GM19099 (cell line): ENCODE data around the gene AKAP13.

Experiments used
- POLR2A ChIP-seq: IDR thresholded peaks from 3 replicates; pipeline ENCODE4 v1.6.1; 2011; ENCODE audit warnings: low read depth; ENCODE audit not compliant: insufficient read length; ENCODE audit errors: extremely low read depth

The AKAP13 gene

DNA sequence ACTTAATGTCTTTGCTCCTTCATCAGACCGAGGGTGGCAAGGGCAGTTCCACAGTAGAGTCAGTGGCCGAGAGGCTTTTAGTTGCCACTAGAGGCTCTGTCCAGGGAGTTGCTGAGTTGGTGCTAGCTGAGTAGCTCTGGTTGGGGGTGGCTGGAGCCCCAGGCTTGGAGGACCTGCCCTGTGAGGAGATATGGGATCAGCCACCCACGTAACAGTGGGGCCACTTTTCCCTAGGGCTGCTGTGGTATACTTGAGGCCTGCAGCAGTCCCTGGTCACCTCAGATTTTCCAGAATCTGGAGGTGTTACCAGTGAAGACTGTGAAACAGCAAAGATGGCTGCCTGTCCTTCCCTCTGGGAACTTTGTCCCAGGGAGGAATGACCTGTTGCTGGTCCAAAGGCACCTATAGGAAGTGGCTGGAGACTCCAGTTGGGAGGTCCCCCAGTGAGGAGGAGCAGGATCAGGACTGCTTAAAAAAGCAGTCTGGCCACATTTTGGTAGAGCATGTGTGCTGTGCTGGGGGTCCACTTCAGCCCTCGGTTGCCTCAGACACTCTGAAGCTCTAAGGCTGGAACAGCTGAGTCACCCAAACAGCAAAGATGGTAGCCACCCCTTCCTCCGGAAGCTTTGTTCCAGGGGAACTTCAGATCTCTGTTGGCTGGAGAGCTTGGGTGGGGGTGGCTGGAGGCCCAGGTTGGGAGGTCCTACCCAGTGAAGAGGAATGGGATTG, 72.9 kb downstream of the AKAP13 start:
- TF ChIP-seq POLR2A = no peak

DNA sequence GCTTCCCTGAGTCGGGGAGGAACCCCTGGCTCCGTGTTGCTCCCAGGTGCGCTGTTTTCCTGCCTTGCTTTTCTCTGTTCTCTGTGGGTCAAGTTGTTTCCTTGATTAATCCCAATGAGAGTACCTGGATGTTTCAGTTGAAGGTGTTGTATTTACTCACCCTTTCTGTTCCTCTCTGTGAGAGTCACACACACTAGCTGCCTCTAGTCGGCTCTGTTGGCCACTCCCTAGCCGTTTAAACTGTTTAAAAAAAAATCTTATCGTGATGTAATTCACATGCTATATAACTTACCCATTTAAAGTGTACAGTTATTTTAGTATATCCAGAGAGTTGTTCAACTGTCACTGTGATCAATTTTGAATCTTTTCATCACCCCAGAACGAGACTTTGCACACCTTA, 74.0 kb downstream of the AKAP13 start:
- TF ChIP-seq POLR2A = no peak

DNA sequence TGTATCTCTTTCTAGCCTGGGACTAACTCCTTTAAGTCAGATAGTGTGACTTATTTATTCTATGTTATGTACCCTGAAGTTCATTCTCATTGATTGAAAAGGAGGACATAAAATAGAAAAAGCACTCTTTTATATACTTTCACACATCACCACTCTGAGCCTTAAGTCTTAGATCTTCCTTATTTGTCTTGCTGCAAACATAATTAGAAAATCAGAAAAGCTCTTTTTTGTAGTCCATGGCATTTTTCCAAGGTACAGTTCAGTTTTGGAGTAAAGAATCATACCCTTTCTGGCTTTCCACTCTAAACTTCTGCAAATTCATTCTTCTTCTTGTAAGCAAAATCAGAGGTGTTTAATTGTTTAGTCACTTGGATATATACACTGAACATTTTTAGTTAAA, 75.5 kb downstream of the AKAP13 start:
- TF ChIP-seq POLR2A = no peak

DNA sequence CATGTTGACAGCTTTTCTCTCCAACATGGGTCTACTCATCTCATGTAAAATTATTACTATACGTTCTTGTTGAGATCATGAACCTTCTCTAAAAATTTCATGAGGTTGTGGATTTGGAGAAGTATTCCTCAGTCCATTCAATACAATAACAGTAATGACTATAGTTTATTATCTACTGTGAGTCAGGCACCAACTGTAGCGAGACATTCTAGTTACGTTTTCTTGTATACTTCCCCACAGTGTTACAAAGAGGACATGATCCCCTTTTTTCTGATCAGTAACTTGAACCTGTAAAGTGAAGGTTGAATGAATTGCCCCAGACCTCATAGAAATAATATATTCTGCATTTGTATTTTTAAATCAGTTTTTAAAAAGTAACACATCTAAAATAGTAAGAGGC, 76.4 kb downstream of the AKAP13 start:
- no peak for TF ChIP-seq POLR2A

DNA sequence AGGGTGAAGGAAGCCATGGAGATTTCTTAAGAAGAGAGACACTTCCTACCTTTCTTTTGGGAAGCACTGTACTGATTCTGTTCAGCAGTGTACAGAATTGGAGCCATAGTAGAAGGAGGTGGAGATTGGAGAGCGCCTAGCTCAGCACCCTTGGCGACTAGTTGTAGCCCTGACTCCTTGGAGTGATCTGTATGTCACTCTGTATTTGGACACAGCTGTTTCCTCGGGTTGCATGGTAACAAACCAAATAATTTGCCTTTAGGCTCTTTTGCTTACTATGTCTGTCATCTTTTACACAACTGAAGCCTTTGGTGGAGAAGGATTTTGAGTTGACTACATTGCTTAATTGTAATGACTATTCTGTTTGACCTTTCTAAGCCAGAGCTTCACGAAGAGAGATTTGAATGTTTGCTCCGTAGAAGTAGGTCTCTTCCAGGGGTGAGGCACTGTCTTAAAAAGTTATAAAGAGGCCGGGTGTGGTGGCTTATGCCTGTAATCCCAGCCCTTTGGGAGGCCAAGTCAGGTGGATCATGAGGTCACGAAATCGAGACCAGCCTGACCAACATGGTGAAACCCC, 77.1 kb downstream of the AKAP13 start:
- TF ChIP-seq POLR2A = no peak

DNA sequence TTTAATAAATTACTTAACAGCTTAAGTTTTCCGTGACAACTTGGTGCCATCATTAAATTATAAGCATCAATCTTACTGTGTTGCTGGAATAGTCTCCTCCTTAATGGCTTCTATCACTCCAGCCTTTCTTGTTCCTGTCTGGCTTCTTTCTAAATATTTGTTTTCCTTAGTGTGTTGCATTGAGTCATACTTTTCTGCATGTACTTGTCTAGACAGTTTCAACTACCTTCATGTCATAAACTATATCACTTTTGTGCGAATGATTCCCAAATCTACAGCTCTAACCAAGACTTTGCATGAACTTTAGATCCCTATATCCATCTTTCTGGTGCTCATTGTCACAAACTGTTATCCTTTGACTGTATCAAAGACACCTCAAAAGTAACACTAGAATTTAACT, 78.4 kb downstream of the AKAP13 start:
- TF ChIP-seq POLR2A = no peak

DNA sequence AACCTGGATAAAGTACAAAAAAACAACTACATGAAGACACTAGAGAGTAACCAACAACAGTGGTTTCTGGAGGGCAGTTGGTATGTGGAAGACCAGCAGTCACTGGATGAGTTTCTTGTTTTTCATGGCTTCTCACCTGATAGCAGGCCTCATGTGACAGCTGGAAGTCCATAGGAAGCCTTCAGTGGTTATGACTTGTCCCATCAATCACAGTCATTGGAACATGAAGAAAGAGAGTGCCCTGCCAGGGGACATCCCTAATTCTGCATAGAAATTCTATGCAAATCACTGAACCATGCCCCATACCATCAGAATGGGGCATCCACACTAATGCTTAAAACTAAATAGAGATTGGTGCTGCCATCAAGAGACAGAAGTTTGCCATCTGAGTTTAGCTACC, 81.6 kb downstream of the AKAP13 start:
- TF ChIP-seq POLR2A = no peak

DNA sequence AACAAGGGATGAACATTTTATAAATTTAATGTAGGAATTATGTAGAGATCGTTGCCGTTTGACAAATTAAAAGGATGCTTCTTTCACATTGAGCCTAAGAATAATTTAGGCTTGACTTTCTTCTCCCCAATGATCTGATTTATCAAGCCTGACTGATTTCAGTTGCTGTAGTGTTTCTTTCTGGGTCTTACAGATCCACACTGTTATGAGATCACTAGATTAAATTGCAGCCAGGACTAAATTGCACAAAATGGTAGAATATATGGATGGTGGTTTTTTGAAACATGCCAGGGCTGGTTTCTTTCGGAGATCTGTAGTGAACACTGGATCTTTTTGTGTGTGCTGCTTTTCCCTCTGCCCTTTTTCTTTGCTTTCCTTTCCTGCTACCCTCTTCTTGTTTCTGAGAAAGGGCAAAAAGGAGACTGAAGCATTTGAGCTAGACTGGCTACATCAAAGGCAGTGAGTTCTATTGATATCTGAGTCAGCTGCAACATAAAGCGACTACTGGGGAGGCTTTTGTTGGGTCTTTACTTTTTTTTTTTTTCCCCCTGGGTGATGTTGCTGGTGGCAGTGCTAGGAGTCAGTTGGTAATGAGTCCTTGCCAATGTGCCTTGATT, 83.0 kb downstream of the AKAP13 start:
- no peak for TF ChIP-seq POLR2A

DNA sequence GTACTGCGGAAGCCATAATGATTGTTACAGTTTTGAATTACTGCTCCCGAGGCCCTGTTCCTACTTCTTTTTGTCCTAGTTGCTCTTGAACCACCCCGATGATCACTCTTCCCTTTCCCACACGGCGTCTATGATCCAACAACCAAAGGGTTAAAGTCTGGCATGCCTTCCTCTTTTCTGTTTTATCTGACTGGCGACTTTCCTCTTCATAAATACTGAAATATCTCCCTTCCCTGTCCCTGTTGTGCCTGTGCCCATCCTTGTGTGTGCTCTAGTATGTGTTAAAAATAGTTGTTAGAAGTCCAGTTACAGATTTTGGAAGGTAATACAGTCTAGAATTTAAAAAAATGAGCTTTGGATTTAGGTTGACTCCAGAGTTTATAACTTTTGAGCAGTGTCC, 83.6 kb downstream of the AKAP13 start:
- no peak for TF ChIP-seq POLR2A

DNA sequence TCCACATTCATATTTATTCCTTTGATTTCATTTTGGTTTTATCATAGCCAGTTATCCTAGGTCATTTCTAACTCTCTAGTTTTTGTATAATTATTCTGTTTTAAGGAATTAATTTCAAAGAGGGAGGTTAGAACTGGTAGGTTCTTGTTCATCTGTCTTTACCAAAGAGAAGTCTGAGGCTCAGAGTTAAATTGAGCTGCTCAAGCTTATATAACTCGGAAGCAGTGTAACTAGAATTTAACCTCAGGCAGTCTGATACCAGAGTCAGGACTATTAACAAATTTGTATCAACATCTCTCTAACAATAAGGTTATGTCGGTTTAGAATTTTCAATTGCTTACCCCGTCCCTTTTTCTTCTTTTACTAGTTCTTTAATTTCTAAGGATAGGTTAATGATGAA, 84.1 kb downstream of the AKAP13 start:
- TF ChIP-seq POLR2A = no peak

DNA sequence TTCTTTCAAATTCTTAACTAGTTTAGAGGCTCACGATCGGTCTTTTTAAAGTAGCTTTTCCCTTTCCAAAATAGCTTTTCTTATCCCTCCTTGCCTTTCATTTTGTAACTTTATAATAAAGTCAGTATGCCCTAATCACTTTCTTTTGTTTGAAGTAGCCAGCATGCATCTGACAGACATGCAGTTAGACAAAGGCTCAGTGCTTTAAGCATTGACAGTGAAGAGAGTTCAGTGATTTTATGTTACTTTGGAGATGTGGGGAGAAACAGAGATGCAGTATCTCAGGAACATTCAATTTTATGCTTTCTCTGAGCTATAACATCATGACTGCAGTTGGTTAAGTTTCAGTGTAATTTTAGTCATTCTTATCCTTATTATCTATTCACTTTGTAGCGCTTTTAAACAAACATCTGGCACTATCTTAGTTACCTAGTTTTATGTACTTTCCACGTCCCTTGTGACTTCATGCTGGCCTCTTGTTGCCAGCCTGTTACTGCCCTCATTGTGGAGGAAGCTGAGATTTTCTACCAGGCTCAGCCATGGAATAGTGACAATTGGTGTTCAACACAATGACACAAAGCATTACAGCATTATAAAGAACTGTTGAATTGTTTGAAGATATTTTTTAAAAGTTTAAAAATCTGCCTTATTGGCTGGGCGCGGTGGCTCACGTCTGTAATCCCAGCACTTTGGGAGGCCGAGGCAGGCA, 90.3 kb downstream of the AKAP13 start:
- TF ChIP-seq POLR2A = no peak

DNA sequence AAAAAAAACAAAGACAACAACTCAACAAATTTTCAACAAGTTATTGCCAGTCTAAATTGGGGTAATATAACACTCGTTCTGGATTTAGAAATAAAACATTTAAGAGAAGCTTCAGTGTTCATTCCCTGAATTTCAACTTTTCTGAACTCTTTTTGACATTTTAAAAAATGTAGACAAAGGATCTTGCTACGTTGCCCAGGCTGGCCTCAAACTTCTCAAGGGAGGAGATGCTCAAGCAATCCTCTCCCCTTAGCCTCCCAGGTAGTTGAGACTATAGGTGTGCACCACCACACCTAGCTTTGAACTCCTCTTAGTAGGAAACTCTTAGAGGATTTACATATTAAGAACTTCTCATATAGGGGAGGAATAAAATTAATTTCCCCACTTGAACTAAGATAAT, 91.9 kb downstream of the AKAP13 start:
- TF ChIP-seq POLR2A = no peak

DNA sequence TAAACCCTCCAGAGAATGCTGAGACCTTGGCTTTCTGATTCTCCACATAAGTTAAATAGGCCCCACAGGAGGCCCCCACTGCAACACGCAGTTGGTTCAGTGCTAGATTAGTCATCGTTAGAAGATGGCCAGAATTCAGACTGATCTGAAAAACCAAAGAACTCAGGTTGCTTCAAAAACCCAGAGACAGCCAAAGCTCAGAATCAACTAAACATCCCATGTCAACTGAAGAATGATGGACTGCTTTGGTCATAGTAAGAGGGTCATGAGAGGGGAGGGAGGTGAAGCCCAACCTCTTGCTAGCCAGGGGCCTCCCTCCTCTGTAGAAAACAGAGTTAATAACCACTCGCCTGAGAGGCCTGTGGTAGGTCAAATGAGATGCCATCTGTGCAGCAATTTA, 93.1 kb downstream of the AKAP13 start:
- no peak for TF ChIP-seq POLR2A

DNA sequence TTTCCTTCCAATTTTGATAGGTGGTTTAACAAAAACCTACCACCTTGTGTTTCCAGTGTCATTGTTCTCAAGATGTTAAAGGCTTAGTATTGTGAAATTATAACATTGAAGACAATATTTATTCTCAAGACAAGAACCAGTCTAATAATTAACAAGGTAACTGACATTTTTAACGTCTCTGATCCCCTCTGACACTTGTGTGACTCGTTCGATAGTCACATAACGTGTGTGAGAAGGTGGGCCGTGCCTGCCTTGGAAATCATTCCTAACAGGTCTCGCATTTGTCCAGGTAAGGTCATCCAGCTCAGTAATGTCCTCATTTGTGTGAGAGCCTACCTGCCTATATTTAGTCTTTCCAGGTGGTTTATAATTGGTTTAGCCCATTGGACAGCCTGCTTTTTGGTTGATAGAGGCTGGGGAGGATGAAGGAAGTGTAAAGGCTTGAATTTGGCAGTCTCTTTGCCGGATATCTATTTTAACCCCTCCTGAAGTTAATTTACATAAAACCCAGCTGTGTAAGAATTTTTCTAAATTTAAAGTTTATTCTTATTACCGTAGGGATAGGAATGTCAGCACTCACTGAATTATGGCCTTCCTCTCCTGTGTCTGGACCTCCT, 94.4 kb downstream of the AKAP13 start:
- no peak for TF ChIP-seq POLR2A

DNA sequence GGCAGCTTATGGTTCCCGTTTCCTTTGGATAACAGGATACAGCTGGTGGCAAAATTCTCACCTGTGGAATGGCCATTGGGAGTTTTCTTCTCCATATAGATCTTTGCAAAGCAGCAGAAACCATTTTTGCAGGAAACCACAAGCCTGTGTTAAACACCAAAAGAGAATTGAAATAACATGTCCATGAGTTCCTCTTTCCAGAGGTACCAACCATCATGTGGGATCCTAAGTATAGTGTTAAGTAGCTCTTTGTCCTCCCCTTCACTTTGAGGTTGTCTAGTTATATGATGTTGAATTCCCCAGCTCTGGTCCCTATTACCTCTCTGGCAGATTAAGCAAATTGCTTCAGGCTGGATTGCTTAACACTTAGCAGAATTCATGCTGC, 94.9 kb downstream of the AKAP13 start:
- TF ChIP-seq POLR2A = no peak
